Stimulated activated CD8-positive, alpha-beta memory T cell treated with anti-CD3 and anti-CD28 coated beads, Interleukin-7, amount 100 ng/mL, for 4 hours (primary cell): ENCODE results near the gene FAM50A.

Experiments
- DNase-seq, 2 donors: peaks; one replicate each; pipeline ENCODE4 v3.0.0-alpha.2; 2020; ENCODE audit warnings: low read depth in 2 of 2

The FAM50A gene

GRCh38 chrX:154439841-154440240, 4.1 kb upstream of the FAM50A start:
- no peak for DNase-seq

DNA sequence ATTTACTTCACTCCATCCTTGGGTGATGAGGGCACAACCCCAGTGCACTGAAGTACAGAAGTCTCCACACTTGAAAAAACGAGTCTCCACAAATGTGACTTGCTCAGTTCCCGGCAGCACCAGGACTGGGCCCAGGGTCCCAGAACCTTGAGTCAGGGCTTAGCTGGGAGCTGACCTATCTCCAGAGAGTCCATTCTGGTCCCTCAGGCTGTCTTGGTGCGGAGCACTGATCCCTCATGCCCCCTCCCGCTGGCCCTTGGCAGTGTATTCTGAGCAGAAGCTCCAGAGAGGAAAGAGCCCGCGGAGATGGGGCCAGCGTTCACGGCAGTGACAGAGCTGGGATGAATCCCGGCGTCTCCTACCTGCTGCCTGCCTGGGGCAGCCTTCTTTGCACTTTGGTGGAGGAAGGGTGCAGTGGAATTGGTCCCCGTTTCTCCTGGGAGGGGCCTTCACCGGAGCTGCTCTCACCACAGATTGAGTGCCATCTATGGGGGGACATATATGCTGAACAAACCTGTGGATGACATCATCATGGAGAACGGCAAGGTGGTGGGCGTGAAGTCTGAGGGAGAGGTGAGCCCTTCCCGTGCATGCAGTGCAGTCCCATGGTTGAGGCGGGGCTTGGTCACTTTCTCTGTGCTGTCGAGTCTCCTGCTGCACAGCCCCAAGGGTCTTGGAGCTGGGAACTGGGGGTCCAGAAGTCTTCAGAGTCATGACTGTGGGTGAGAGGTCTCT, 3.2 kb upstream of the FAM50A start:
- no peak for DNase-seq

GRCh38 chrX:154441564-154441963, 2.4 kb upstream of the FAM50A start:
- DNase-seq = no peak

DNA sequence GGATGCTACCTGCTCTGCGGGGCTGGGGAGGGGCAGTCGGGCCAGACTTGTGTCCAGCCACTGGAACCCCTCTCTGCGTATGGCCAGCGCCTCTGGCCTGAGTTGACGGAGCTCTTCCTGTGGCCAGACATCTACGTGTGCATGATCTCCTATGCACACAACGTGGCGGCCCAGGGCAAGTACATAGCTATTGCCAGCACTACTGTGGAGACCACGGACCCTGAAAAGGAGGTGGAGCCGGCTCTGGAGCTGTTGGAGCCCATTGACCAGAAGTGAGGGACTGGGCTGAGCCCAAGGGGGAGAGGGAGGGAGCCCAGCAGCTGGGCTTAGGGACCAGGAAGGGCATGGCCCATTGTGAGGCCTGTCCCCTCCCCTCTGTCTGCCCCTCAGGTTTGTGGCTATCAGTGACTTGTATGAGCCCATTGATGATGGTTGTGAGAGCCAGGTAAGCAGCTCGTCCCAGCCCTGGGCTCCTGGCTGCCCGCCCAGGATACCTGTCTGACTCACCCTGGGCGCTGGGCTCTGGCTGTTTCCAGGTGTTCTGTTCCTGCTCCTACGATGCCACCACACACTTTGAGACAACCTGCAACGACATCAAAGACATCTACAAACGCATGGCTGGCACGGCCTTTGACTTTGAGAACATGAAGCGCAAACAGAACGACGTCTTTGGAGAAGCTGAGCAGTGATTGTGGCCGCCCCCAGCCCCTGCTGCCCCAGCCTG, 1.8 kb upstream of the FAM50A start:
- no peak for DNase-seq

DNA sequence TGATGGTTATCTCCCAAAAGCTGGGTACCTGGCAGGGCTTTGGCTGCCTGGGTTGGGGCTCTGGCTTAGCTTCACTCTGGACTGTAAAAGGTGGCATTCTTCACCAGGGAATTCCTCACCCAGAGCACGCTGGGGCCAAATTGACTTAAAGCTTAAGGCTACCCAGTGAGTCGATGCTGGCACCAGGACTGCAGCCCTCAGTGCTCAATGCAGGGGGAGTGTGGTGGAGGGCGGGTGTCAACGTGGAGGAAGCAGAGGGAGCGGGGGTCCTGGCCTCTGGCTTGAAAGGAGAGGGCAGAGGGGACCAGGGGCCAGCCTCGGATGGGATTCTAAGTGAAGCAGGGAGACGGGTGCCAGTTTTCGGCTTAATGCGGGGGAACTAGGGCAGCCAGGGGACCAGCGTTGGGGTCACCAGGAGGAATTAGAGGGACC, 446 bp upstream of the FAM50A start:
- DNase-seq = no peak

- DNase-seq = no peak
These were observed 860 bp downstream of the FAM50A start for GRCh38 chrX:154444755-154445246.

DNA sequence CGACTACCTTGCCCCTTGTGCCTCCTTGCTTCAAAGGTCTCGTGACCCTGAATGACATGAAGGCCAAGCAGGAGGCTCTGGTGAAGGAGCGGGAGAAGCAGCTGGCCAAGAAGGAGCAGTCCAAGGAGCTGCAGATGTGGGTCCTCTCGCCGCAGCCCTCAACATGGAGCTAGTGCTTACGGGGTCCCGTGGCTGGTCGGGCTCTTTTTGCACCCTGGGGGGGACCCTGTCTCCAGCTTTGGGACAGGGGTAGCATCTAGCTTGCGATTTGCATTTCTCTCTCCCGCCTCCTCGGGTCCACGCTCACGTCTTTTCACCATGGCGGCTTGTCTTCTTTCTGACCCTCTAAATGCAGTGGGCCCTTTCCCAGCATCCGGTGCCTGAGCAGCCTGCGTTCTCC, 1.8 kb downstream of the FAM50A start:
- DNase-seq = no peak

GRCh38 chrX:154446430-154446829, 2.5 kb downstream of the FAM50A start:
- no peak for DNase-seq

DNA sequence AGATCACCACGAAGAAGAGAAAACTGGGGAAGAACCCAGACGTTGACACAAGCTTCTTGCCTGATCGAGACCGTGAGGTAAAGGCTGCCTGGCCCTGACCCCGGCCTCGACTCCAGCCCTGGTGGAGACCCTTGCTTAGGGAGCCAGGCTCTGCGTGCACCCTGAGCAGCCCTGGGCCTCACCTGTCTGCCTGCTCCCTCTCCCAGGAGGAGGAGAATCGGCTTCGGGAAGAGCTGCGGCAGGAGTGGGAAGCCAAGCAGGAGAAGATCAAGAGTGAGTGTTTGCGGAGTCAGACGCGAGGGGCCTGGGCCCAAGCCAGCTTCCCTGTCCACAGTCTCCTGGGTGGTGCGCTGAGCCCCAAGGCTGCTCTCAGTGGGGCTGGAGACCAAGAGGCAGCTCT, 4.5 kb downstream of the FAM50A start:
- DNase-seq = no peak

GRCh38 chrX:154449618-154450017, 5.7 kb downstream of the FAM50A start:
- no peak for DNase-seq

DNA sequence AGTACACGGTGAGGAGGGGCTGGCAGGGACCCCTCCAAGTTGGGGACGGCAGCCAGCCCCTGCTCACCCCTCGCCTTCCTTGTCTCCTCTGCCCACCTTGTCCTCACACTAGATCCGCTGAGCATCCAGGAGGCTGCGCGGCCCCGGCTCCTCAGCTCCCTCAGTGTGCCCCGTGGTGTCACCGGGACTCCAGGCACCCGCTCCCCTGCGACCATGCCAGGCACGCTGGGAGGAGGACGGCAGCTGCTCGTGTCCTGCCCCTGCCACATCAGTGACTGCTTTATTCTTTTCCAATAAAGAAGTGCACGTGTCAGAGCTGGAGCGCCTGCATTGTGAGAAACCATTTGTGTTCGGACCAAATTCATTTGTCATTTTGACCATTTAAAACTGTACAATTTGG, 6.4 kb downstream of the FAM50A start:
- no peak for DNase-seq

- DNase-seq = no peak
These were observed 8.9 kb downstream of the FAM50A start for GRCh38 chrX:154452823-154453222.

GRCh38 chrX:154457491-154458115, 13.7 kb downstream of the FAM50A start:
- peak in 1 of 2 donors; percentile 50 for DNase-seq

DNA sequence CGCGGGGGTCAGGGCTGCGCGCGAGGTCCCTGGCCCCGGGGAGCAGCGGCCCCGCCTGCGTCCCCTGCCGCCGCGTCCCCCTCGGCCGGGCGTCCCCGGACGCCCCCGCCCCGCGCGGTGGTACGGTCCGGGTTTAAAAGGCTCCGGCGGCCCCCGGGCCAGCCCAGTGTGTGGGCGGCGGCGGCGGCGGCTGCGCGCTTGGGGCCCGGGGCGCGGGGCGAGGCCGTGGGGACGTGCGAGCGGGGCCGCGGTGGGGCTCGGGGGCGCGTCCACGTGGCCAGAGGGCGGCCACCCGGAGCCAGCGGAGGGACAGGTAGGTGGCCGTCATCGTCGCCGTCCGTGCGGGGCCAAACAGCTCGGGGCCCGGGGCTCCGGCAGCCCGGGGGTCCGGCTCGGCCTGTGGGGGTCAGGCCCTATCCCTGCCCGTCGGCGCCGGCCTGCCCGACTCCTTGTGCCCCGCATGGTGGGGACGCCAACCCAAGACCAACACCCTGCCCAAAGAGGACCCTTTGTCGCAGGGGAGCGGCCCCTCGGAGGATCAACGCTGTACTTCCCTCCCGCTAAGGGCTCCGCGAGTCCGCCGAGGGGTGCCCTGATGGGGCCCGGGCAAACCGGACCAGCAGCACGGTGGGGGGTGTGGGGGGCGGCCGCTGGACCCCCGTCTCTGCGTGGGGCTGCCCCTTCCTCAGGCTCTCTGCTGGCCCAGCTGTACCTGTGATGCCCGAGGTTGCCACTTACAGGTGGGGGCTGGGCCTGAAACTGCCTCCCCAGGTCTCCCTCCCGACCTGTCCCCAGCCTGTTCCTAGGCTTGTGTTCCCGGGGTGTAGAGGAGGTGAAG, 14.4 kb downstream of the FAM50A start, which contains the start of gene PLXNA3:
PLXNA3 (plus strand) TSS at position 166 of the 838 bp plus-strand sequence. CDS start 1,903 bp downstream, outside the sequence.
- peak in 1 of 2 donors; percentile 52 for DNase-seq

GRCh38 chrX:154458954-154459778, 15.2 kb downstream of the FAM50A start:
- no peak for DNase-seq

DNA sequence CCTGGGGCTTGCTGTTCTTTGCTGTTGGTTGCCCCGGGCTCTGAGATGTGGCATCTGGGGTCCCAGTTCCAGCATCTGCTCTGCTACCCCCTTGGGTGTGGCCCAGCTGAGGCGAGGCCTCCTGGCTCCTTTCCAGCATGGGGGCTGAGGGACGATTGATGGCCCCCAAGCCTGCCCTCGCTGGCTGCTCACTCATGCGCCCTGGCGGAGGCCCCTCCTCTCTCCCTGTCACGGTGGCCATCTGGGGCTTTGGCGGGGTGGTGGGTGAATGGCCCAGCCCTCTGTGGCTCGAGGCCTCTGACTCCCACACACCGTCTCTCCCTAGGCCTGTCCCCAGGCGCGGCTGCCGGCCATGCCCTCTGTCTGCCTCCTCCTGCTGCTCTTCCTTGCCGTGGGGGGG, 15.9 kb downstream of the FAM50A start:
- no peak for DNase-seq

- no peak for DNase-seq
These were observed 16.4 kb downstream of the FAM50A start for GRCh38 chrX:154460326-154460725.

GRCh38 chrX:154462396-154462795, 18.5 kb downstream of the FAM50A start:
- DNase-seq = no peak

DNA sequence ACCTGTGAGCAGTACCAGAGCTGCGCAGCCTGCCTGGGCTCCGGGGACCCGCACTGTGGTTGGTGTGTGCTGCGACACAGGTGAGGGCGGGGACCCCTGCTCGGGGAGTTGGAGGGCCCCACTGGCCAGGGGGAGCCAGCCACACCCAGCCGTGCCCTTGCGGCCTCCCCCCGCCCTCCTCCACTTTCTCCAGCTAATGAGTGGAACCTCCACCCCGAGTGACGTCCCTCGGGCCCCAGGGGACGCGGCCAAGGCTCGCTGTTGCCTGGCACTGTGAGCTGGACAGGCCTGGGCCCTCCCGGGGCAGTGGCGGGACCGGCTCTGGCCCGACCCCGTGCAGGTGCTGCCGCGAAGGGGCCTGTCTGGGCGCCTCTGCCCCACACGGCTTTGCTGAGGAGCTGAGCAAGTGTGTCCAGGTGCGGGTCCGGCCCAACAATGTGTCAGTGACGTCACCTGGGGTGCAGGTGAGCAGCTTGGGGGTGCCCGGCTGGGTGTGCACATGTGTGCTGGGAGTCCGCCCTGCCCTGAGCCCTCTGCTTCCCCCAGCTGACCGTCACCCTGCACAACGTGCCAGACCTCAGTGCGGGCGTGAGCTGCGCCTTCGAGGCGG, 19.8 kb downstream of the FAM50A start:
- no peak for DNase-seq

- no peak for DNase-seq
These were observed 20.9 kb downstream of the FAM50A start for GRCh38 chrX:154464806-154465365.
